A549 (cell line): ENCODE measurements around the gene WDR43. TPM values are rescaled to one million over a fixed set of nuclear protein-coding genes. Genes with fewer than 3 reads are reported as not detected.

Source experiments
- ATAC-seq, 2 experiments: fragments of 200-7000 bp in 1 of 2; fragments of >200 bp in 1 of 2; cut with Nextera tagmentation in 1 of 2; cut with Tn5 transposase in 1 of 2; 3 replicates each; pipeline versions ENCODE4 v1.8.0 to v1.9.1; 2018 to 2020; ENCODE audit warnings: mild to moderate bottlenecking in 1 of 2, moderate library complexity in 1 of 2
- CTCF ChIA-PET: fragments of 300-600 bp; sonication (Branson Sonifier 250); formaldehyde crosslinking; extraction: SDS; loops from one replicate; lab custom pipeline; 2021; ENCODE audit warnings: antibody characterized with exemption, inconsistent platforms; lab: Yijun Ruan, JAX
- POLR2A ChIA-PET: fragments of 350-600 bp; formaldehyde crosslinking; extraction: SDS; loops from one replicate; lab custom pipeline; 2021; ENCODE audit warnings: antibody characterized with exemption, inconsistent platforms; lab: Yijun Ruan, JAX
- DNase-seq, 2 experiments: peaks; one replicate each; pipeline versions ENCODE4 v3.0.0 to v3.0.0-alpha.2; 2011 to 2016; ENCODE audit warnings: low read depth in 1 of 2, low spot score in 1 of 2
- FAIRE-seq: peaks from 2 replicates; lab custom pipeline; 2011; peaks lifted over from hg19 to GRCh38; lab: Jason Lieb, UNC
- H3K27ac ChIP-seq, 2 experiments: fragments of >200 bp; sonication (Bioruptor Twin); formaldehyde crosslinking; 3 replicates each; pipeline ENCODE4 v1.5.1; 2016 to 2017
- H3K4me1 ChIP-seq: fragments of >200 bp; sonication (Bioruptor Twin); formaldehyde crosslinking; 3 replicates; pipeline ENCODE4 v1.6.1; 2016
- H3K4me2 ChIP-seq: fragments of >200 bp; sonication (Bioruptor Twin); formaldehyde crosslinking; 3 replicates; pipeline ENCODE4 v1.6.1; 2016
- H3K4me3 ChIP-seq: fragments of >200 bp; sonication (Bioruptor Twin); formaldehyde crosslinking; 3 replicates; pipeline ENCODE4 v1.5.1; 2016
- H3K9me3 ChIP-seq: fragments of >200 bp; sonication (Bioruptor Twin); formaldehyde crosslinking; 3 replicates; pipeline ENCODE4 v1.6.1; 2016
- CBX2 ChIP-seq: fragments of 200-600 bp; sonication (generic); IDR thresholded peaks from 2 replicates; pipeline ENCODE4 v1.6.1; 2016; ENCODE audit warnings: low read depth, mild to moderate bottlenecking, borderline replicate concordance
- CEBPB ChIP-seq, 2 experiments: fragments of >200 bp in 1 of 2; sonication (Bioruptor Twin) in 1 of 2; formaldehyde crosslinking in 1 of 2; IDR thresholded peaks; 2 replicates each; pipeline ENCODE4 v1.6.1; 2012 to 2016
- CHD2 ChIP-seq: fragments of 150-350 bp; IDR thresholded peaks from 2 replicates; pipeline ENCODE4 v1.6.1; 2014; ENCODE audit warnings: low read length; ENCODE audit not compliant: partially characterized antibody
- CHD4 ChIP-seq: fragments of 200-600 bp; sonication (generic); IDR thresholded peaks from 2 replicates; pipeline ENCODE4 v1.6.1; 2016; ENCODE audit warnings: antibody characterized with exemption, mild to moderate bottlenecking, borderline replicate concordance
- EP300 ChIP-seq, 2 experiments: fragments of >200 bp; sonication (Bioruptor Twin); formaldehyde crosslinking; IDR thresholded peaks; 2 replicates in 1 of 2; 3 replicates in 1 of 2; pipeline ENCODE4 v1.6.1; 2016 to 2017
- FOSL2 ChIP-seq, 2 experiments: fragments of 450-650 bp in 1 of 2; fragments of >200 bp in 1 of 2; sonication (Bioruptor Twin) in 1 of 2; formaldehyde crosslinking; IDR thresholded peaks; 2 replicates each; pipeline versions ENCODE4 v1.5.0 to v1.6.1; 2016 to 2020; ENCODE audit warnings: mild to moderate bottlenecking in 1 of 2, moderate library complexity in 1 of 2
- GATA3 ChIP-seq: IDR thresholded peaks from 2 replicates; pipeline ENCODE4 v1.6.1; 2012; ENCODE audit warnings: borderline replicate concordance
- HDAC2 ChIP-seq: fragments of 200-600 bp; sonication (generic); IDR thresholded peaks from 2 replicates; pipeline ENCODE4 v1.6.1; 2016
- KDM1A ChIP-seq: fragments of 200-600 bp; sonication (generic); IDR thresholded peaks from 2 replicates; pipeline ENCODE4 v1.6.1; 2016; ENCODE audit warnings: low read depth, mild to moderate bottlenecking
- KDM5A ChIP-seq: fragments of 200-600 bp; sonication (generic); IDR thresholded peaks from 2 replicates; pipeline ENCODE4 v1.6.1; 2016; ENCODE audit warnings: antibody characterized with exemption, mild to moderate bottlenecking
- MYC ChIP-seq: IDR thresholded peaks from 2 replicates; pipeline ENCODE4 v1.6.1; 2012; ENCODE audit warnings: mild to moderate bottlenecking, inconsistent platforms, low read length, improper control_type of control experiment, borderline replicate concordance
- NPAS2 ChIP-seq: fragments of 250-450 bp; sonication (Bioruptor Pico); IDR thresholded peaks from 2 replicates; pipeline ENCODE4 v1.8.0; 2022; ENCODE audit warnings: mild to moderate bottlenecking, moderate library complexity, borderline replicate concordance
- PHF8 ChIP-seq: fragments of 200-600 bp; sonication (generic); IDR thresholded peaks from 2 replicates; pipeline ENCODE4 v1.6.1; 2016; ENCODE audit warnings: low read depth, mild to moderate bottlenecking, antibody characterized with exemption, moderate library complexity, borderline replicate concordance
- RCOR1 ChIP-seq: fragments of 150-350 bp; IDR thresholded peaks from 2 replicates; pipeline ENCODE4 v1.6.1; 2014; ENCODE audit warnings: antibody characterized with exemption, low read length, low read depth
- RNF2 ChIP-seq: fragments of 200-600 bp; sonication (generic); IDR thresholded peaks from 2 replicates; pipeline ENCODE4 v1.6.1; 2016; ENCODE audit warnings: low read depth, mild to moderate bottlenecking, antibody characterized with exemption, moderate library complexity, borderline replicate concordance
- SMC3 ChIP-seq: fragments of >200 bp; sonication (Bioruptor Twin); formaldehyde crosslinking; IDR thresholded peaks from 3 replicates; pipeline ENCODE4 v1.6.1; 2018; ENCODE audit warnings: inconsistent platforms
- SREBF2 ChIP-seq: fragments of 450-650 bp; IDR thresholded peaks from 2 replicates; pipeline ENCODE4 v1.6.1; 2014; ENCODE audit warnings: mild to moderate bottlenecking, moderate library complexity
- TP53 ChIP-seq: fragments of 250-450 bp; sonication (Bioruptor Pico); IDR thresholded peaks from 2 replicates; pipeline ENCODE4 v1.5.0; 2021; ENCODE audit warnings: mild to moderate bottlenecking, moderate library complexity
- ZNF302 ChIP-seq: fragments of 250-450 bp; sonication (Bioruptor Pico); IDR thresholded peaks from 2 replicates; pipeline ENCODE4 v1.9.0; 2021; ENCODE audit warnings: inconsistent platforms, mild to moderate bottlenecking, moderate library complexity
- WGBS: methylation state at CpG from one replicate; pipeline ENCODE4 v1.1.6; 2017; ENCODE audit errors: missing lambda C conversion rate; 5-methylcytosine and 5-hydroxymethylcytosine counted together
- polyA plus RNA-seq, 4 experiments: library from polyadenylated mRNA; depleted of rRNA in 3 of 4; stranded (reverse); fragments of >200 nt; fragmentation: RNase III in 1 of 4; extraction: RNeasy Plus Mini Kit Qiagen cat#74134 plus additional on column Dnase treatment in 1 of 4; gene quantifications; 2 replicates in 3 of 4; 3 replicates in 1 of 4; pipeline ENCODE4 v1.2.3, GENCODE V29; 2011 to 2017
- TF ChIP-seq, protein P1 (sequence below): IDR thresholded peaks from 2 replicates; pipeline ENCODE4 v1.6.1; 2012
- TF ChIP-seq, protein P2 (sequence below): fragments of 150-350 bp; IDR thresholded peaks from 2 replicates; pipeline ENCODE4 v1.6.1; 2014; ENCODE audit warnings: low read depth, mild to moderate bottlenecking, low read length
- TF ChIP-seq, protein P3 (sequence below): fragments of >200 bp; sonication (Bioruptor Twin); formaldehyde crosslinking; IDR thresholded peaks from 3 replicates; pipeline ENCODE4 v1.5.1; 2016
- TF ChIP-seq, protein P4 (sequence below): fragments of >200 bp; sonication (Bioruptor Twin); formaldehyde crosslinking; IDR thresholded peaks from 2 replicates; pipeline ENCODE4 v1.6.1; 2016

WDR43 gene
- polyA plus RNA-seq, 2 of the 4 experiments (the other 2 are of a cell fraction), result 71.8 to 256 TPM

DNA sequence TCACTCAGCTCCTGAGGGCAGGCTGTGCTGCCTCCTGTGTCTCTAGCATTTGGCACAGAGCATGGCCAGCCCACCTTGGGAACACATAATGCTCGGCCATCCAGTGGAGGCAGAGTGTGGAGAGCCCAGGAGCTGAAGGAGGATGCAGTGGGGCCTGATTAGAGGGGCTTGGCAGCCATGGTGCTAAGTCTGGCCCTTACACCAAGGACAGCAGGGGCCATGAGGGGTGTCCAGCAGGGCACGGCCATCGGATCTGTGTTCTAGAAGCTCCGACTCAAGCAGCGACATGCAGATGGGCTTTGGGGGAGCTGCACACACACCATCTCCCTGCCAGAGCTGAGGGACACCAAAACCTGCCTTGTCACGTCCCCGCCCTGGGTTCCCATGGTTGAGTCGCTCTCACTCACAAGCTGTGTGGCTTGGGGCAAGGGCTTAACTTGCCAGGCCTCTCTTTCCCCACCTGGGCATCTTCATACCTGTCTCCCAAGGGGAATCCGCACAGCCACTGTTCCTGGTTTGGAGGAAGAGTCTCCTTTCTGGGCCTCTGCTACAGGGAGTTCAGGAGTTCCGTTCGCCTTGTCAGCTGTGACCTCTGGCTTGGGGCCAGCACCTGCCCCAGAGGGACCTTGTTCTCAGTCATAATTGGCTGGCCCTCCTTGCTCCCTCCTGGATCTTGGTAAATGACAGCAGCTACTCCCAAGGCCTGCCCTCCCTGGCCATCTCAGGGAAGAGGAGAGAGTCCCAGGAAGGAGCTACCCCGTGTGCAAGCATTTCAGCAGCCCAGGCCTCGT, 85.3 kb downstream of the WDR43 start:
- 75% methylated on average over 13 of the region's 13 CpGs for WGBS
- no peak for DNase-seq
- H3K4me3 ChIP-seq, result no peak overlapping the region
- H3K4me1 ChIP-seq, result no peaks in the 10 kb centered on the region
- FAIRE-seq, result no peak
- CTCF ChIA-PET, result interaction anchor here (0.8 to 1.1 kb wide), 4 partner anchors 9 to 227 kb away, joined by 3 read pairs; no protein-coding TSS in a partner anchor
- TF ChIP-seq CEBPB (IDR thresholded peaks at IDR 0.05) (no peak), EP300 (IDR thresholded peaks at IDR 0.05) (no peak), FOSL2 (IDR thresholded peaks at IDR 0.05) (no peak), FOSL2 (CRISPR knock-in tag; IDR thresholded peaks at IDR 0.05) (no peak), ZNF302 (CRISPR knock-in tag) (no peak), NPAS2 (CRISPR knock-in tag) (no peak), SMC3 (no peak), CBX2 (no peak), GATA3 (no peak), CHD2 (no peak), KDM5A (no peak), PHF8 (no peak), RNF2 (no peak), HDAC2 (no peak)
- TF ChIP-seq, protein P1, sequence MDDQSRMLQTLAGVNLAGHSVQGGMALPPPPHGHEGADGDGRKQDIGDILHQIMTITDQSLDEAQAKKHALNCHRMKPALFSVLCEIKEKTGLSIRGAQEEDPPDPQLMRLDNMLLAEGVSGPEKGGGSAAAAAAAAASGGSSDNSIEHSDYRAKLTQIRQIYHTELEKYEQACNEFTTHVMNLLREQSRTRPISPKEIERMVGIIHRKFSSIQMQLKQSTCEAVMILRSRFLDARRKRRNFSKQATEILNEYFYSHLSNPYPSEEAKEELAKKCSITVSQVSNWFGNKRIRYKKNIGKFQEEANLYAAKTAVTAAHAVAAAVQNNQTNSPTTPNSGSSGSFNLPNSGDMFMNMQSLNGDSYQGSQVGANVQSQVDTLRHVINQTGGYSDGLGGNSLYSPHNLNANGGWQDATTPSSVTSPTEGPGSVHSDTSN, result no peak
- TF ChIP-seq, protein P2, sequence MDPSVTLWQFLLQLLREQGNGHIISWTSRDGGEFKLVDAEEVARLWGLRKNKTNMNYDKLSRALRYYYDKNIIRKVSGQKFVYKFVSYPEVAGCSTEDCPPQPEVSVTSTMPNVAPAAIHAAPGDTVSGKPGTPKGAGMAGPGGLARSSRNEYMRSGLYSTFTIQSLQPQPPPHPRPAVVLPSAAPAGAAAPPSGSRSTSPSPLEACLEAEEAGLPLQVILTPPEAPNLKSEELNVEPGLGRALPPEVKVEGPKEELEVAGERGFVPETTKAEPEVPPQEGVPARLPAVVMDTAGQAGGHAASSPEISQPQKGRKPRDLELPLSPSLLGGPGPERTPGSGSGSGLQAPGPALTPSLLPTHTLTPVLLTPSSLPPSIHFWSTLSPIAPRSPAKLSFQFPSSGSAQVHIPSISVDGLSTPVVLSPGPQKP, result no peak
- TF ChIP-seq, protein P3, sequence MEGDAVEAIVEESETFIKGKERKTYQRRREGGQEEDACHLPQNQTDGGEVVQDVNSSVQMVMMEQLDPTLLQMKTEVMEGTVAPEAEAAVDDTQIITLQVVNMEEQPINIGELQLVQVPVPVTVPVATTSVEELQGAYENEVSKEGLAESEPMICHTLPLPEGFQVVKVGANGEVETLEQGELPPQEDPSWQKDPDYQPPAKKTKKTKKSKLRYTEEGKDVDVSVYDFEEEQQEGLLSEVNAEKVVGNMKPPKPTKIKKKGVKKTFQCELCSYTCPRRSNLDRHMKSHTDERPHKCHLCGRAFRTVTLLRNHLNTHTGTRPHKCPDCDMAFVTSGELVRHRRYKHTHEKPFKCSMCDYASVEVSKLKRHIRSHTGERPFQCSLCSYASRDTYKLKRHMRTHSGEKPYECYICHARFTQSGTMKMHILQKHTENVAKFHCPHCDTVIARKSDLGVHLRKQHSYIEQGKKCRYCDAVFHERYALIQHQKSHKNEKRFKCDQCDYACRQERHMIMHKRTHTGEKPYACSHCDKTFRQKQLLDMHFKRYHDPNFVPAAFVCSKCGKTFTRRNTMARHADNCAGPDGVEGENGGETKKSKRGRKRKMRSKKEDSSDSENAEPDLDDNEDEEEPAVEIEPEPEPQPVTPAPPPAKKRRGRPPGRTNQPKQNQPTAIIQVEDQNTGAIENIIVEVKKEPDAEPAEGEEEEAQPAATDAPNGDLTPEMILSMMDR, result no peak
- ATAC-seq, result peak in 1 of 2 experiments; percentile 38; a peak in 3 of 6 replicates
- H3K4me2 ChIP-seq, result no peak overlapping the region
- H3K9me3 ChIP-seq, result no peaks in the 10 kb centered on the region
- H3K27ac ChIP-seq, result no peak overlapping the region
- POLR2A ChIA-PET, result no interaction called here

DNA sequence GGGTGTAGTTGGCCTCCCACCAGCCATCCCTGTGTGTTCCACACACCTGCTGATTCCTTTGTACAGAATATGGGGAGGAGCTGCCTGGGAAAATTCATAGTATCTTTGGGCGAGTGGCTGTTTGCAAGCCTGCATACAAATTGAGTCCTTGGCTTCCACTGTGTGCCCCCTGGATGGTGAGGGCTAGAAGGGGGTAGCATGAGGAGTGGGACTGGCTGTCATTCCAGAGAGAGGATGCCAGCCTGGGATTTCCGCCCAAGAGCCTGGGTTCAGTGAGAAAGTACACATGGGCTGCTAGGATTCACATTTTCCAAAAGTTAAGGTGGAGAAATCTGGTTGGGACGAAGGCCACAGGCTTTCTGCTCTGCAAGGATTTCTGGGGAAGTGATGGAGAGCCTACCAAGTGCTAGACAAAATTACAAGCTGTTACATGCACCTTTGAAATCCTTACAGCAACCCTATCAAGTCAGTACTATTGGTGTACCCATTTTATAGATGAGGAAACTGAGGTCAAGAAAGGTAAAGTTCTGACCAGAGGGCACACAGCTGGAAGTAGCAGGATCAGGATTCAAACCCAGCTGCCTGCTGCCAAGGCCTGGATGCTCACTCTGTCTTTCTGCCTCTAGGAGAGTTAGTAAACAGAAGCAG, 86.0 kb downstream of the WDR43 start:
- DNase-seq (no peak), ATAC-seq (no peak), FAIRE-seq (no peak)
- 86% methylated on average over 3 of the region's 3 CpGs for WGBS
- Histone ChIP-seq H3K4me3 (no peak overlapping the region), H3K4me1 (no peaks in the 10 kb centered on the region), H3K4me2 (no peak overlapping the region), H3K27ac (no peak overlapping the region), H3K9me3 (no peaks in the 10 kb centered on the region)
- TF ChIP-seq, protein P4, sequence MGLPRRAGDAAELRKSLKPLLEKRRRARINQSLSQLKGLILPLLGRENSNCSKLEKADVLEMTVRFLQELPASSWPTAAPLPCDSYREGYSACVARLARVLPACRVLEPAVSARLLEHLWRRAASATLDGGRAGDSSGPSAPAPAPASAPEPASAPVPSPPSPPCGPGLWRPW, result no peak
- no peak for TF ChIP-seq PHF8
- peak; percentile 85; the same call in 1 of the 2 replicates for TF ChIP-seq KDM1A
- TF ChIP-seq TP53 (CRISPR knock-in tag), result no peak
- no peak for TF ChIP-seq CHD2
- TF ChIP-seq HDAC2, result peak; percentile 58; the same call in 1 of the 2 replicates
- TF ChIP-seq RCOR1, result no peak
- TF ChIP-seq MYC, result no peak
- no peak for TF ChIP-seq SREBF2
- peak; percentile 69; the same call in 1 of the 2 replicates for TF ChIP-seq CHD4
- ChIA-PET CTCF (interaction anchor here (0.7 to 0.9 kb wide), 3 partner anchors 15 to 227 kb away, joined by 3 read pairs; no protein-coding TSS in a partner anchor), POLR2A (no interaction called here)
